Thyroid gland (tissue), 4 donors: ENCODE measurements around the gene HTR4.

Experiments used
- CTCF ChIP-seq, 6 experiments: fragments of 200-600 bp in 3 of 6; fragments of 450-650 bp in 3 of 6; sonication (generic) in 3 of 6; IDR thresholded peaks; one replicate each; pipeline ENCODE4 v1.5.1; 2016 to 2019; ENCODE audit warnings: antibody characterized with exemption in 6 of 6, mild to moderate bottlenecking in 2 of 6, inconsistent platforms in 1 of 6, moderate library complexity in 1 of 6
- POLR2A ChIP-seq, 2 donors: fragments of 450-650 bp; IDR thresholded peaks; one replicate each; pipeline ENCODE4 v1.6.1; 2017; ENCODE audit warnings: antibody characterized with exemption in 2 of 2, mild to moderate bottlenecking in 2 of 2, moderate library complexity in 1 of 2

- TF ChIP-seq POLR2A (IDR thresholded peaks at IDR 0.05) (no peak), CTCF (IDR thresholded peaks at IDR 0.05) (no peak)
Observed at GRCh38 chr5:148482196-148482595, 172.1 kb downstream of the HTR4 start.
